Muscle of leg (tissue), 11 donors: Measurements from ENCODE around the gene NLK. TPM values are rescaled to one million over a fixed set of nuclear protein-coding genes. Genes with fewer than 3 reads are reported as not detected.

Source experiments
- DNase-seq: peaks from one replicate; pipeline ENCODE4 v3.0.0; 2013
- H3K27ac ChIP-seq: one replicate; pipeline ENCODE4 v1.5.1; 2013; ENCODE audit warnings: mild to moderate bottlenecking, low read length, control low read depth
- H3K27me3 ChIP-seq: one replicate; pipeline ENCODE4 v1.6.1; 2013; ENCODE audit warnings: low read length; ENCODE audit not compliant: control insufficient read depth, insufficient read depth
- H3K36me3 ChIP-seq: one replicate; pipeline ENCODE4 v1.6.1; 2013; ENCODE audit warnings: low read length; ENCODE audit not compliant: control insufficient read depth, insufficient read depth
- H3K4me1 ChIP-seq: one replicate; pipeline ENCODE4 v1.6.1; 2013; ENCODE audit warnings: low read length; ENCODE audit not compliant: control insufficient read depth, insufficient read depth
- H3K4me3 ChIP-seq: one replicate; pipeline ENCODE4 v1.5.1; 2013; ENCODE audit warnings: low read length, control low read depth
- H3K9me3 ChIP-seq: replicated peaks from 2 replicates; pipeline ENCODE4 v1.6.1; 2013; ENCODE audit warnings: low read depth, low read length; ENCODE audit not compliant: control insufficient read depth
- WGBS: methylation state at CpG from one replicate; pipeline ENCODE4 v1.1.5; 2013; ENCODE audit warnings: missing lambda C conversion rate; ENCODE audit not compliant: insufficient coverage; 5-methylcytosine and 5-hydroxymethylcytosine counted together
- polyA plus RNA-seq, 8 donors: library from polyadenylated mRNA; unstranded; fragments of 120-200 nt; gene quantifications; one replicate each; pipeline versions ENCODE4 v1.2.1 to v1.2.3, GENCODE V29; 2013; ENCODE audit warnings: inconsistent platforms in 1 of 8, low replicate concordance in 1 of 8; ENCODE audit not compliant: insufficient read length in 8 of 8, insufficient read depth in 1 of 8
- total RNA-seq: library from RNA; stranded (reverse); fragments of 120-200 nt; gene quantifications from one replicate; pipeline ENCODE4 v1.2.4, GENCODE V29; 2013

NLK gene
- total and polyA plus RNA-seq, 9 donors = 6.5 to 10.1 (median 7.7) TPM

DNA sequence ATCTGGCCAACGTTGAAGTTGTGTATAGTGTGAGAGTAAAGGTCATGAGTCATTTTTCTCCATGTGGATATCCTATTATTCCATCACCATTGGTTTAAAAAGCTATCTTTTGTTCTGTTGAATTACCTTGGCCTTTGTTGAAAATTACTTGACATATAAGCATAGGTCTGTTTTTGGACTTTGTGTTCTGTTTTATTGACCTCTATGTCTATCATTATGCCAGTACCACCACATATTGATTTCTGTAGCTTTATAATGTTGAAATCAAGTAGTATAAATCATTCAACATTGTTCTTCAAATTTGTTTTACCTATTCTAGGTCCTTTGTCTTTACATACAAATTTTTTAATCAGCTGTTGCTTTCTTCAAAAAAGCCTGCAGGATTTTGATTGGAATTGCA is 58.5 kb downstream of the NLK start:
- Histone ChIP-seq H3K36me3 (no peaks in the 10 kb centered on the region), H3K27ac (no peak overlapping the region), H3K4me1 (no peaks in the 10 kb centered on the region), H3K27me3 (no peaks in the 10 kb centered on the region), H3K9me3 (no peaks in the 10 kb centered on the region), H3K4me3 (no peak overlapping the region)
- WGBS = no CpG with 5 or more reads among the region's 1 CpG
- DNase-seq = no peak

DNA sequence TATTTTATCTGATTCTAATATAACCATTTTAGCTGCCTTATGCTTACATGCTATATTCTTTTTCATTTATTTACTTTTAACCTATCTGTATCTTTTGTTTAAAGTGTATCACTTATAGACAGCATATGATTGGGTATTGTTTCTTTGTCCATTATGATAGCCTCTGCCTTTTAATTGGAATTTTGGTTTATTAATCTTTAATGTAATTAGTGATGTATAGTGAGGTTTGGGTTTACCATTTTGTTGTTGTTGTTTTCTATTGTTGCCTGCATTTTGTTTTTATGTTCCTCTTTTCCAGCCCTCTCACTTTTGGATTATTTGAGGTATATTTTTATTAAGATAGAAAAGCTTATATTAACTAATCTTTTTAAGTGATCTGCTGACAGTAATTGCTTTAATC is 59.4 kb downstream of the NLK start:
- Histone ChIP-seq H3K36me3 (no peaks in the 10 kb centered on the region), H3K27me3 (no peaks in the 10 kb centered on the region), H3K9me3 (no peaks in the 10 kb centered on the region), H3K4me3 (no peak overlapping the region), H3K27ac (no peak overlapping the region), H3K4me1 (no peaks in the 10 kb centered on the region)
- no peak for DNase-seq

DNA sequence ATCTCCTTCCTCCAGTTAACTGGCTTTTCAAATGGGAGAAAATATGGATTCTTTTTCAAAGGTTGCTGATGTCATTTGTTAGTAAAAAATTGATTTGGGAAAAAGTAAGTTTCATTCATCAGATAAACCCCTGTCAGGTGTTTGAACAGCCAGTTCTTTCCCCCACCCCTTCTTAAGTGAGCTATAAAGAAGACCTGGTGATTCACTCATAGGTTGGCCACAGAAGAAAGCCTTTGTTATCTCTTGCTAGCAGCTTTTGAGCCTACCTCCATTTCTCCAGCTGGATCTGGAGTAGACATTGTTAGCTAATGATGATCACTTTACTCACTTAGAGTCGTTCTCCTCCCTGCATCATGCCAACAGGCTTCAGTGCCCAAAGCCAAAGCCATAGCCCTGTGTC is 63.0 kb downstream of the NLK start:
- H3K36me3 ChIP-seq = no peaks in the 10 kb centered on the region
- no peak for DNase-seq
- H3K9me3 ChIP-seq = no peaks in the 10 kb centered on the region
- H3K27me3 ChIP-seq = no peaks in the 10 kb centered on the region
- H3K27ac ChIP-seq = no peak overlapping the region
- H3K4me3 ChIP-seq = no peak overlapping the region
- WGBS = no CpG with 5 or more reads among the region's 1 CpG
- H3K4me1 ChIP-seq = no peaks in the 10 kb centered on the region

DNA sequence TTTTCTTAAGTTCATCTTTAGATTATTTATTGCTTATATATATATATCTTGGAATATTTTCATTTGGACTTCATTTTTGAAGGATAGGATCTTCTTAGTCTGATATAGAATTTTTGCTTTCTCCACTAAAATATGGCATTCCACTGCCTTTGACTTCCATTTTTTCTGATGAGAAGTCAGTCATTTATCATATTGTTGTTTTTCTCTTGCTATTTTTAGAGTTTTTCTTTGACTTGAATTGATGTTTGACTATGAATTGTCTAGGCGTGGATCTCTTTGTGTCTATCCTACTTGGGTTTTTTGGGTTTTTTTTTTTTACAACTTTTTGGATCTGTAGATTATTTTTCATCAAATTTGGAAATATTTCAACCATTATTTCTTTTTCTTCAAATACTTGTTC is 67.7 kb downstream of the NLK start:
- WGBS = no CpG with 5 or more reads among the region's 1 CpG
- no peaks in the 10 kb centered on the region for H3K27me3 ChIP-seq
- peaks cover 10% of the 10 kb centered on the region for H3K4me1 ChIP-seq
- no peaks in the 10 kb centered on the region for H3K36me3 ChIP-seq
- no peaks in the 10 kb centered on the region for H3K9me3 ChIP-seq
- H3K4me3 ChIP-seq = no peak overlapping the region
- no peak for DNase-seq
- no peak overlapping the region for H3K27ac ChIP-seq

DNA sequence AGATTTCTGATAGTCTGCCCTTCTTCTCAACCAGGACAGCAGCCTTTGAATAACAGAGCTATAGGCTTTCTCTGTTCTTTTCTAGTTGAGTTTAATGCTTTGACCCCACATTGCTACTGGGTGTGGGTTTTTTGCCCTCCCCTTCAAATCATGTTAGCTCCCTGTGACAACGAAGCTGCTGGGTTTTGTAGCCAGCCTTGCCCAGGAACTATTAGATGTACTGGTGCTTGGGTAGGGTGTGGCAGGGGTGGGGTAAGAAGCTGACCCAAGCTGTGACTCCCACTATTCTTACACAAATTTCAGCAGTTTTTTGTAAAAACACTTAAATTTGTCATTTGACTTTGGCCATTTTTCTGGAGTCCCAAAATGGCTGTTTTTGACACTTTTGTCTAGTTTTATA is 69.7 kb downstream of the NLK start:
- Histone ChIP-seq H3K27ac (peak overlapping the region; percentile 55), H3K4me1 (peaks cover 10% of the 10 kb centered on the region), H3K4me3 (no peak overlapping the region), H3K36me3 (no peaks in the 10 kb centered on the region), H3K27me3 (no peaks in the 10 kb centered on the region), H3K9me3 (no peaks in the 10 kb centered on the region)
- DNase-seq = no peak
- no CpG with 5 or more reads among the region's 1 CpG for WGBS

DNA sequence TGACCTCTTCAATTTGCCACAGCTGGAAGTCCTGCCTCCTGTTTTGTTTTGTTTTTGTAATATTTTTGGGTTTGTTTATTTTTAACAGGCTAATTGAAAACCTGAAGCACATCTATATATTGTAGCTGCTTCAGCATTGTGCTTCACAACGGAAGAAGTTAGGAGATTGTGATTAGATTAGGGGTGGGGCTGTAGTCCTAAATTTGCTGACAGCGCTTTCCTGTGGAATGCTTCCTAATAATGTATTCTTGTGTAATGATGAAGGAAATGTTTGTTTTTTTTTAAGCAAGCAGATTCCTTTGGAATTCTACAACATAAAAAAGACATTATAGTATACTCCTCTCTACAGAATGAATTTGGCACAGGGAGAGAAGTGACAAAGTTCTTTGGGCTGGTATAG is 70.1 kb downstream of the NLK start:
- WGBS = 33% methylated on average over 1 of the region's 2 CpGs
- H3K27me3 ChIP-seq = no peaks in the 10 kb centered on the region
- DNase-seq = peak; percentile 44
- no peak overlapping the region for H3K4me3 ChIP-seq
- no peaks in the 10 kb centered on the region for H3K36me3 ChIP-seq
- peaks cover 10% of the 10 kb centered on the region for H3K4me1 ChIP-seq
- peak overlapping the region; percentile 55 for H3K27ac ChIP-seq
- H3K9me3 ChIP-seq = no peaks in the 10 kb centered on the region

DNA sequence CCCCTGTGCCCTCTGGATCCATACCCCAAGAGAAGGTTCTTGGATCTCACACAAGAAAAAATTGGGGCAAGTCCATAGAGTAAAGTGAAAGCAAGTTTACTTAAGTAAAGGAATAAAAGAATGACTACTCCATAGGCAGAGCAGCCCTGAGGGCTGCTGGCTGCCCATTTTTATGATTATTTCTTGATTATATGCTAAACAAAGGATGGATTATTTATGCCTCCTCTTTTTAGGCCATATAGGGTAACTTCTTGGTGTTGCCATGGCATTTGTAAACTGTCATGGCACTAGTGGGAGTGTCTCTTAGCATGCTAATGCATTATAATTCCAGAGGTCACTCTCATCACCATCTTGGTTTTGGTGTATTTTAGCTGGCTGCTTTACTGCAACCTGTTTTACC is 70.8 kb downstream of the NLK start:
- DNase-seq = no peak
- Histone ChIP-seq H3K36me3 (no peaks in the 10 kb centered on the region), H3K9me3 (no peaks in the 10 kb centered on the region), H3K4me3 (no peak overlapping the region), H3K27me3 (no peaks in the 10 kb centered on the region), H3K4me1 (peaks cover 10% of the 10 kb centered on the region), H3K27ac (no peak overlapping the region)

DNA sequence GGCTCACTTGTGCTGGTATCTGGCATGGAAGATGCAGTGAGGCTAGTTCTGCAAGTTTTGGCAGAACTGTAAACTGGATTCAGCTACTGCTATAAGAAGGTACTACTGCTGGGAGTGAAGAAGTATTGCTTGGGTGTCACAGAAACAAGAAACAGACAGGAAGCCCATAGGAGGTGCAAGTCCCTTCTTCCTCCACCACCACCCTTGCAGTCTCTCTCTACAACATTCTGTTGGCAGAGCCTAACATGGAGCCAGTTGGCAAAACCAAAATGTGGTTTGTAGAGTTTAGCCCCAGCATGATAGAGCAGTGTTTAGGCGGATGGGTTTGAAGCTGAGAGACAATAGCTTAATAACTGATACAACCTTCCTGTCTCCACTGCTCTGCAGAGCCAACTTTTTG is 72.6 kb downstream of the NLK start:
- Histone ChIP-seq H3K27ac (no peak overlapping the region), H3K27me3 (no peaks in the 10 kb centered on the region), H3K4me1 (peaks cover 10% of the 10 kb centered on the region), H3K9me3 (no peaks in the 10 kb centered on the region), H3K4me3 (no peak overlapping the region), H3K36me3 (no peaks in the 10 kb centered on the region)
- no peak for DNase-seq
- WGBS = no CpG with 5 or more reads among the region's 1 CpG

DNA sequence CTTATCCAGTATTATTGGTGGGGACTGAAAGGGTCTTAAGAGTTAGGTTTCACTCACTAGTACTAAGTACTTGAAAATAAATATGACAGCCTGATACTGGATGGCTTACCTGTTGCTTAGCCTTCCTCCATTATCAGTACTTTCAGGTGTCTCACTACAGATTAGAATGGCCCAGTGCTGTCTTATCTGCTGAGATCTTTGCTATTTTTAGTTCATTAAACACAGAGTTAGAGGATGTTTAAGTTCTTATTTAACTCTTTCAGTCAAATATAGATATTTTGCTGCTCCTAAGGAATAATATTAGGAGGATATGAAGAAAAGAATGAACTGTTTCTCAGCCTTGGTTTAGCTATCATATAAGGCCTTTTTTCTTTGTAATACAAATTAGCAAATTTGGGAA is 74.8 kb downstream of the NLK start:
- no peak overlapping the region for H3K4me3 ChIP-seq
- H3K9me3 ChIP-seq = no peaks in the 10 kb centered on the region
- H3K4me1 ChIP-seq = peaks cover 6% of the 10 kb centered on the region
- DNase-seq = no peak
- no peaks in the 10 kb centered on the region for H3K27me3 ChIP-seq
- H3K36me3 ChIP-seq = no peaks in the 10 kb centered on the region
- no peak overlapping the region for H3K27ac ChIP-seq

DNA sequence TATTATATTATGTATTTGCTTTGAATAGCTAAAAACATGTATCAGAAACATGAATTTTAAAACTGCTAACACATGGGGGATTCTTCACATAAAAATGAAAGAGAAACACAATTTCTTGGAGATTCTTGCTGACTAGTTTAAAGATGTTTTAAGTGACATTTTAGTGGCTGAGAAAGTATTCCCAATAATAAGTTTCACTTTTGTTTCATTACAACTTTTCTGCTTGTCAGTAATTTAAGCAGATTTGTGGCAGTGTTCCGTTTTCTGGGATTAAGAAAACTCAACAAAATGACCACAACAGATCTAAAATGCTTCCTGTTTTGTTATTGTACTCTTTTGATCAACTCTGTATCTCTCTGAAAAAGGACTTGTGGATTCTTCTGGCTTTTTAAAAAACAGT is 75.9 kb downstream of the NLK start:
- Histone ChIP-seq H3K27me3 (no peaks in the 10 kb centered on the region), H3K27ac (no peak overlapping the region), H3K4me3 (no peak overlapping the region), H3K9me3 (no peaks in the 10 kb centered on the region), H3K36me3 (no peaks in the 10 kb centered on the region), H3K4me1 (peaks cover 3% of the 10 kb centered on the region)
- peak; percentile 46 for DNase-seq
- WGBS = no CpG with 5 or more reads among the region's 1 CpG

DNA sequence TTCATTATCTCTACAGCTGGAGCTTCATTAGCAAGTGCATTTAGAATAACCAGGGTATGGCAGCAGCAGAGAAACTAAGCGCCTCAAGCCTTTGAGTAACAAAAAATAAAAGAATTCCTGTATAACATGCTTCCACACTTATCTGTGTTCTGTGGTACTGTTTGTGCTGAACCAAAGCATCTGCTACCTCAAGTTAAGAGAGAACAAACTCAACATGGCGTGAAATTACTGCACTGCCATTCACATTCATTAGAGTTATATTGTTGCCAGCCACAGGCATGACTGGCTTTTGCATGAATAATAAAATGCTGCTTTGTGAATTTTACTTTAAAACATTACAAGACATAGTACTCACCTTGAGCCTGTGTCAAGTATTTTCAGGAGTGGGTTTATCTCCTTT is 76.6 kb downstream of the NLK start:
- H3K27ac ChIP-seq = no peak overlapping the region

More for the DNA sequence above, 76.6 kb downstream of the NLK start:
- Histone ChIP-seq H3K9me3 (no peaks in the 10 kb centered on the region), H3K27me3 (no peaks in the 10 kb centered on the region), H3K4me1 (no peaks in the 10 kb centered on the region), H3K36me3 (no peaks in the 10 kb centered on the region), H3K4me3 (no peak overlapping the region)
- no peak for DNase-seq
- WGBS = no CpG with 5 or more reads among the region's 2 CpGs
